Mesenchymal stem cell (in vitro differentiated cells and primary cell): ENCODE measurements around the gene FASTKD1.
"Not testable (repeated sequence)": the region's sequence is repeated elsewhere in the genome, so short reads cannot be mapped to it uniquely, and the experiment has no call there.

ENCODE experiments used
- DNase-seq: peaks from one replicate; pipeline ENCODE4 v3.0.0-alpha.2; 2013
- H2AFZ ChIP-seq: one replicate; pipeline ENCODE4 v1.6.1; 2013; ENCODE audit warnings: low read depth, mild to moderate bottlenecking, control low read depth, inconsistent platforms, low read length, moderate library complexity
- H2AK5ac ChIP-seq: 2 replicates; pipeline ENCODE4 v1.6.1; 2013; ENCODE audit warnings: low read length, moderate library complexity, mild to moderate bottlenecking, inconsistent platforms; ENCODE audit not compliant: severe bottlenecking
- H2BK120ac ChIP-seq: one replicate; pipeline ENCODE4 v1.6.1; 2013; ENCODE audit warnings: low read depth, mild to moderate bottlenecking, inconsistent platforms, low read length, moderate library complexity
- H2BK12ac ChIP-seq, 2 experiments: one replicate each; pipeline ENCODE4 v1.6.1; 2013; ENCODE audit warnings: inconsistent platforms in 2 of 2, low read length in 2 of 2, mild to moderate bottlenecking in 2 of 2, moderate library complexity in 2 of 2, control low read depth in 1 of 2
- H2BK15ac ChIP-seq: one replicate; pipeline ENCODE4 v1.6.1; 2013; ENCODE audit warnings: mild to moderate bottlenecking, low read depth, inconsistent platforms; ENCODE audit not compliant: poor library complexity, severe bottlenecking
- H2BK5ac ChIP-seq: 2 replicates; pipeline ENCODE4 v1.6.1; 2013; ENCODE audit warnings: low read depth, mild to moderate bottlenecking, low read length, control low read depth, inconsistent platforms; ENCODE audit not compliant: poor library complexity, severe bottlenecking
- H3K14ac ChIP-seq, 2 experiments: one replicate each; pipeline ENCODE4 v1.6.1; 2013; ENCODE audit warnings: inconsistent platforms in 2 of 2, low read length in 2 of 2, control low read depth in 1 of 2, mild to moderate bottlenecking in 1 of 2, moderate library complexity in 1 of 2
- H3K18ac ChIP-seq, 2 experiments: one replicate each; pipeline ENCODE4 v1.6.1; 2013; ENCODE audit warnings: inconsistent platforms in 2 of 2, low read length in 2 of 2, control low read depth in 1 of 2, low read depth in 1 of 2, mild to moderate bottlenecking in 1 of 2
- H3K23ac ChIP-seq, 2 experiments: one replicate each; pipeline ENCODE4 v1.6.1; 2013; ENCODE audit warnings: inconsistent platforms in 2 of 2, low read length in 2 of 2, mild to moderate bottlenecking in 2 of 2, moderate library complexity in 2 of 2, control low read depth in 1 of 2
- H3K27ac ChIP-seq: 2 replicates; pipeline ENCODE4 v1.5.1; 2013; ENCODE audit warnings: mild to moderate bottlenecking, moderate library complexity, low read length, control low read depth, inconsistent platforms; ENCODE audit not compliant: poor library complexity, severe bottlenecking
- H3K27me3 ChIP-seq, 2 experiments: 2 replicates each; pipeline versions ENCODE4 v1.6.1 to v1.7.0; 2013; ENCODE audit warnings: low read length in 2 of 2, mild to moderate bottlenecking in 2 of 2, moderate library complexity in 2 of 2, control low read depth in 1 of 2, inconsistent platforms in 1 of 2; ENCODE audit not compliant: control insufficient read depth in 1 of 2, insufficient read depth in 1 of 2
- H3K36me3 ChIP-seq, 2 experiments: 2 replicates each; pipeline versions ENCODE4 v1.6.1 to v1.7.0; 2013; ENCODE audit warnings: low read length in 2 of 2, control low read depth in 1 of 2, inconsistent platforms in 1 of 2, low read depth in 1 of 2, mild to moderate bottlenecking in 1 of 2; ENCODE audit not compliant: insufficient read depth in 2 of 2, control insufficient read depth in 1 of 2
- H3K4ac ChIP-seq, 2 experiments: one replicate each; pipeline ENCODE4 v1.6.1; 2013; ENCODE audit warnings: inconsistent platforms in 2 of 2, low read length in 2 of 2, mild to moderate bottlenecking in 2 of 2, moderate library complexity in 2 of 2, control low read depth in 1 of 2, low read depth in 1 of 2
- H3K4me1 ChIP-seq: 2 replicates; pipeline ENCODE4 v1.6.1; 2013; ENCODE audit warnings: low read depth, low read length, control low read depth; ENCODE audit not compliant: control insufficient read depth, insufficient read depth
- H3K4me2 ChIP-seq: 2 replicates; pipeline ENCODE4 v1.6.1; 2013; ENCODE audit warnings: low read length, mild to moderate bottlenecking, inconsistent platforms; ENCODE audit not compliant: poor library complexity, severe bottlenecking
- H3K4me3 ChIP-seq, 2 experiments: 2 replicates each; pipeline versions ENCODE4 v1.5.1 to v1.7.0; 2013; ENCODE audit warnings: low read length in 2 of 2, mild to moderate bottlenecking in 2 of 2, control low read depth in 1 of 2, low read depth in 1 of 2; ENCODE audit not compliant: insufficient read depth in 1 of 2
- H3K79me1 ChIP-seq: replicated peaks from 2 replicates; pipeline ENCODE4 v1.6.1; 2013; ENCODE audit warnings: mild to moderate bottlenecking, control low read depth, low read length, inconsistent platforms; ENCODE audit not compliant: poor library complexity, severe bottlenecking
- H3K9ac ChIP-seq: 2 replicates; pipeline ENCODE4 v1.7.0; 2013; ENCODE audit warnings: mild to moderate bottlenecking, low read length, moderate library complexity
- H3K9me3 ChIP-seq: 2 replicates; pipeline ENCODE4 v1.7.0; 2013; ENCODE audit warnings: mild to moderate bottlenecking, low read length; ENCODE audit not compliant: control insufficient read depth
- H4K8ac ChIP-seq: one replicate; pipeline ENCODE4 v1.6.1; 2013; ENCODE audit warnings: inconsistent platforms, mild to moderate bottlenecking, low read length, moderate library complexity
- H4K91ac ChIP-seq: one replicate; pipeline ENCODE4 v1.6.1; 2013; ENCODE audit warnings: mild to moderate bottlenecking, low read length, inconsistent platforms
- WGBS: methylation state at CpG from one replicate; pipeline ENCODE4 v1.1.7; 2013; ENCODE audit warnings: mixed read lengths; 5-methylcytosine and 5-hydroxymethylcytosine counted together

FASTKD1 gene

GRCh38 chr2:169575264-169575663 lies 1.6 kb upstream of the FASTKD1 start:
- H3K4ac ChIP-seq, H3K23ac ChIP-seq, H2BK120ac ChIP-seq, H4K8ac ChIP-seq, H2BK12ac ChIP-seq, H3K14ac ChIP-seq, H2AFZ ChIP-seq, H3K79me1 ChIP-seq, H3K9me3 ChIP-seq, H3K4me1 ChIP-seq, H2BK5ac ChIP-seq, H3K4me3 ChIP-seq, H3K27ac ChIP-seq, DNase-seq, H2AK5ac ChIP-seq, H3K18ac ChIP-seq, H3K27me3 ChIP-seq, H3K36me3 ChIP-seq, H3K9ac ChIP-seq, H3K4me2 ChIP-seq, H2BK15ac ChIP-seq, H4K91ac ChIP-seq: not testable (repeated sequence)
- 97% methylated on average over 22 of the region's 36 CpGs for WGBS

DNA sequence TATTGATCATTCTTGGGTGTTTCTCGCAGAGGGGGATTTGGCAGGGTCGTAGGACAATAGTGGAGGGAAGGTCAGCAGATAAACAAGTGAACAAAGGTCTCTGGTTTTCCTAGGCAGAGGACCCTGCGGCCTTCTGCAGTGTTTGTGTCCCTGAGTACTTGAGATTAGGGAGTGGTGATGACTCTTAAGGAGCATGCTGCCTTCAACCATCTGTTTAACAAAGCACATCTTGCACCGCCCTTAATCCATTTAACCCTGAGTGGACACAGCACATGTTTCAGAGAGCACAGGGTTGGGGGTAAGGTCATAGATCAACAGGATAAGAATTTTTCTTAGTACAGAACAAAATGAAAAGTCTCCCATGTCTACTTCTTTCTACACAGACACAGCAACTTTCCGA lies 874 bp upstream of the FASTKD1 start:
- H3K4me2 ChIP-seq, H3K4me3 ChIP-seq: not testable (repeated sequence)
- 95% methylated on average over 3 of the region's 5 CpGs for WGBS

DNA sequence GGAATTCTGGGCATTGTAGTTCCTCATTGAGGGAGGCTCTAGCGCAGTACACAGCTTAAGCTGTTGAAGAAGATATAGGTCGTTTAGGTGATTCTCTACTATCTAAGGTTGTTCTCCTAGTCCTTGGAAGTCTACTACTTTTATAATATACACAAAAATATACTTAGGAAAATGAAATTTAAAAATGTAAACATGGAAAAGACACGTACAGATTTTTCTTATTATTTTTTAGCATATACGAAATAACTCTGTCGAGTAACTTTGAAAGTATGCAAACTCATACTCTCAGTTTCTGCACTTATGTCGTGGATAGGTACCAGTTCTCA lies 272 bp upstream of the FASTKD1 start:
- no peak overlapping the region for H2AFZ ChIP-seq
- no peak overlapping the region for H3K23ac ChIP-seq
- no peak overlapping the region for H2BK12ac ChIP-seq
- H3K4me1 ChIP-seq: no peaks in the 10 kb centered on the region
- H3K9me3 ChIP-seq: no peaks in the 10 kb centered on the region
- no peak overlapping the region for H4K8ac ChIP-seq
- H3K36me3 ChIP-seq: peaks cover 0 to 2% of the 10 kb centered on the region in 2 experiments
- H3K4ac ChIP-seq: no peak overlapping the region
- 47% methylated on average over 4 of the region's 6 CpGs for WGBS
- H2BK15ac ChIP-seq: no peak overlapping the region
- no peak overlapping the region for H4K91ac ChIP-seq
- no peak for DNase-seq
- H3K27ac ChIP-seq: no peak overlapping the region
- H3K27me3 ChIP-seq: no peaks in the 10 kb centered on the region
- no peak overlapping the region for H2AK5ac ChIP-seq
- H3K14ac ChIP-seq: no peak overlapping the region
- H3K79me1 ChIP-seq: peaks cover 8% of the 10 kb centered on the region
- peak overlapping the region; percentile 94 for H3K4me2 ChIP-seq
- peak overlapping the region; percentile 66 to 93 for H3K4me3 ChIP-seq
- no peak overlapping the region for H2BK5ac ChIP-seq
- peak overlapping the region; percentile 90 for H3K9ac ChIP-seq
- H2BK120ac ChIP-seq: no peak overlapping the region
- H3K18ac ChIP-seq: no peak overlapping the region

More for the DNA sequence above, 874 bp upstream of the FASTKD1 start:
- not testable (repeated sequence) for H3K9ac ChIP-seq, DNase-seq, H4K8ac ChIP-seq, H3K36me3 ChIP-seq, H3K23ac ChIP-seq, H3K27ac ChIP-seq, H3K4me1 ChIP-seq, H2AK5ac ChIP-seq, H4K91ac ChIP-seq, H2BK15ac ChIP-seq, H3K79me1 ChIP-seq, H3K4ac ChIP-seq, H2BK12ac ChIP-seq, H3K18ac ChIP-seq, H3K14ac ChIP-seq, H3K27me3 ChIP-seq, H2BK120ac ChIP-seq, H3K9me3 ChIP-seq, H2AFZ ChIP-seq, H2BK5ac ChIP-seq

GRCh38 chr2:169572821-169573159 lies 875 bp downstream of the FASTKD1 start:
- Histone ChIP-seq H3K9me3 (no peaks in the 10 kb centered on the region), H3K14ac (no peak overlapping the region), H3K23ac (no peak overlapping the region), H2BK5ac (no peak overlapping the region), H4K91ac (no peak overlapping the region), H2BK12ac (no peak overlapping the region), H3K4ac (no peak overlapping the region), H3K27me3 (no peaks in the 10 kb centered on the region), H3K4me2 (peak overlapping the region; percentile 94), H3K36me3 (peaks cover 0 to 3% of the 10 kb centered on the region in 2 experiments), H2AK5ac (no peak overlapping the region), H2BK120ac (no peak overlapping the region), H3K9ac (peak overlapping the region; percentile 90), H3K4me1 (no peaks in the 10 kb centered on the region), H3K79me1 (peaks cover 9% of the 10 kb centered on the region), H4K8ac (no peak overlapping the region), H2BK15ac (no peak overlapping the region), H3K27ac (no peak overlapping the region), H3K18ac (no peak overlapping the region), H3K4me3 (peak overlapping the region in 1 of 2 experiments; percentile 93), H2AFZ (peak overlapping the region; percentile 82)
- DNase-seq: no peak
- WGBS: 0% methylated on average over 2 of the region's 2 CpGs
